Hematopoietic multipotent progenitor cell treated with erythropoietin and hydrocortisone succinate and interleukin-3 and kit ligand, for 4 days (in vitro differentiated cells): ENCODE results near the gene PRKD2.
"Not testable (repeated sequence)": the region's sequence is repeated elsewhere in the genome, so short reads cannot be mapped to it uniquely, and the experiment has no call there.

Experiments
- DNase-seq: peaks from one replicate; pipeline ENCODE4 v3.0.0-alpha.2; 2015

The PRKD2 gene

DNA sequence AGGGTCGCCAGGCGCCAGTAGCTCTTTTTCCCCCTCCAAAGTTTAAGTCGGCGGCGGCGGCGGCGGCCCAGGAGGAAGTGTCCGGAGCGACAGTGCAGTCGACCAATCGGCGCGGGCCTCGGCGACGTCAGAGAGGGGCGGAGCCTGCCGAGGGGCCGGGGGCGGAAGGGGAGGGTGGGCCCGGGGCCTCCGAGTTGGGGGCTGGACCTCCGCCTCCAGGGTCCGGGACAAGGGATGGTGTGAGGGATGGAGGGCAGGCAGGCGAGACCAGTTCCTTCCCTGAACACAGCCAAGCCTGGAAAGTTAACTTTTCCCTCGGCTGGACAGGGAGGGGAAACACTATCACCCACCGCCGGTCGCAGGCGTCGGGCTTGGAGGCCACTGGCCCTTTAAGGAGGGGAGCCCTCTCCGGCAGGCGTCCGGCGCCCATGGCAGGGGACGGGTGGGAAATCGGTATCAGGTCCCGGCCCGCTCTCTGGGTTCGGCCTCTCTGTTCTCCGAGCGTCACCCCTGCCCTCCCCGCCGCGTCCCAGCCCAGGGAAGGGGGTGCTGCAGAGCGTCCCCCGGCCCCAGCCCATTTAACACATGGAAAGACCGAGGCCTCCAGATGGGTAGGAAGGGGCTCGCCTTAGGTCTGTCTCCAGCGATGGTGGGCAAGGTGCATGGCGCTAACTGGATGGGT lies at the start of gene PRKD2:
Gene PRKD2 (minus strand): TSS at position 81 of the 682 bp plus-strand sequence. CDS start 744 bp downstream, outside the sequence.
- DNase-seq = peak; percentile 90

DNA sequence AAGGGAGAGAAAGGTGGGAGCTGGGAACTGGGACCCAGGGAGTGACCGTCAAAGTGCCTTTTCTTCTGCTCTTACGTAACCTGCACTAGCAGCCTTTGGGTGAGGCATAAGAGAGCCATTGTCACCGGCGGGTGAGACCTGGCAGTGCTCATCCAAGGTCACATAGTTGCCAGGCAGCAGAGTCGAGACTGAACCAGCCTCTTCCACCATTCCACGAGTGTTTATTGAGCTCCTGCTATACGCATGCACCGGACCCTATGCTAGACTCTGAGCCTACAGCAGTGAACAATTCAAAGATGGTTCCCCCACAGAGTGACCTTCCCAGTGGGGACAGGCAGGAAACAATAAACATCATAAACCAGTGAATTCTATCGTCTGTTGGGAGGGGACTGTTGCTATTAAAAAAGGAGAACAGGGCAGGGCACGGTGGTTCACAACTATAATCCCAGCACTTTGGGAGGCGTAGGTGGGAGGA lies 47.9 kb upstream of the PRKD2 start:
- DNase-seq = no peak

DNA sequence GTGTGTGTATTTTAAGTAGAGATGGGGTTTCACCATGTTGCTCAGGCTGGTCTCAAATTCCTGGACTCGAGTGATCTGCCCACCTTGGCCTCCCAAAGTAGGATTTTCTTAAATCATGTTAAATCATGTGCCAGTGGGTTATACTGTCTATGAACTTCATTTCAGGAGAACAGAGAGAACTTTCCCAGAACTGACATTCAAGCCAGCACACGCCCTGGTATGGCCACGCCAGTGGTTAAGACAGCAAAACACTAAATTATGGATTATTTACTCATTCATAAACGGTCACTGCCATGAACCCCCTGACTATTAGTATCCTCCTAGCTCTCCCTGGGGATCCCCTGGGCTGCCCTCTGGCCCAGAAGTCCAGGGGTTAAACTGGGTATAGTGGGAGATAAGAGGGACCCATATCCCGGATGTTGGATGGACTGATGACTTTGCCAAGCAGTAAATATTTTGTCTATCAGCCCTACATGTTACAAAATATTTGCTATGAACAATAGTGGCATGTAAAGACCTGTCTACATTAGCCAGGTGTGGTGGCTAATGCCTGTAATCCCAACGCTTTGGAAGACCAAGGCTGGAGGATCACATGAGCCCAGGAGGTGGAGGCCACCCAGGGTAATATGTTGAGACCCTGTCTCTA lies 45.5 kb upstream of the PRKD2 start:
- no peak for DNase-seq

DNA sequence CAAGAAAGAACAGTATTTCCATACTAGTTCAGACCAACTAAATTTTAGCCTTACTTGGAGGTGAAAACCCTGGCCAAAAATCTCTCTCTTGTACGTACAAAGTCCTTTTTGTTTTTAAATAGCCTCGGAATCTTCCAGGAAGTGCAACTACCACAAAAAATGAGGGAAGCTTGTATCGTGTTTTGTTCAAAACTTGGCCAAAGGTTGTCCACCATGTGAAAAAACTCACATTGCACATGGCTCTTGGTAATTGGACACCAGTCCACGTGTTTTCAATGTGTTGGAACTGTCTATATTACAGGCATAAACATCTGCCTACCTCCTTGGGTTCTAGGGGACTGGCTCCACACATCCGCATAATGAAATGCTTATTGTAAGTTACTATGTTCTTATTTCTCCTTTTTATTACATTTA lies 44.5 kb upstream of the PRKD2 start:
- DNase-seq = no peak

DNA sequence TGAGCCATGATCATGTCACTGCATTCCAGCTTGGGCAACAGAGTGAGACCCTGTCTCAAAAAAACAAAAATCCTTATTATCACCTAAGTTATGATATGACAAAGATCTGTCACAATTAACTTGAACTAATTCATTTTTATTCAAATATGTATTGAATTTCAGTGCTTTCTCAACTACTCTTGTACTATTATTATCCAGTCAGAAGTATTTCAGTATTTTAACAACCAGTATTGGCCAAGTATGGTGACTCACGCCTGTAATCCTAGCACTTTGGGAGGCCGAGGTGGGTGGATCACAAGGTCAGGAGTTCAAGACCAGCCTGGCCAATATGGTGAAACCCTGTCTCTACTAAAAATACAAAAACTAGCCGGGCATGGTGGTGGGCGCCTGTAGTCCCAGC lies 44.0 kb upstream of the PRKD2 start:
- DNase-seq = not testable (repeated sequence)

DNA sequence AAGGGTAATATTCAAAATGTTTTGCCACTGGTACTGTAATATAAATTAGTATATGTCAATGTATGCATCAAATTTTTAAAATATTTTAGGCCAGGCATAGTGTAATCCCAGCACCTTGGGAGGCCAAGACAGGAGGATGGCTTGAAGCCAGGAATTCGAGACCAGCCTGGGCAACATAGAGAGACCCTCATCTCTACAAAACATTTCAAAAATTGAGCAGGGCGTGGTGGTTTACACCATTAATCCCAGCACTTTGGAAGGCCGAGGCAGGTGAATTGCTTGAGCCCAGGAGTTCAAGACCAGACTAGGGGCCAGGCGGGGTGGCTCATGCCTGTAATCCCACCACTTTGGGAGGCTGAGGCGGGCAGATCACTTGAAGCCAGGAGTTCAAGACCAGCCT lies 43.4 kb upstream of the PRKD2 start:
- DNase-seq = no peak

DNA sequence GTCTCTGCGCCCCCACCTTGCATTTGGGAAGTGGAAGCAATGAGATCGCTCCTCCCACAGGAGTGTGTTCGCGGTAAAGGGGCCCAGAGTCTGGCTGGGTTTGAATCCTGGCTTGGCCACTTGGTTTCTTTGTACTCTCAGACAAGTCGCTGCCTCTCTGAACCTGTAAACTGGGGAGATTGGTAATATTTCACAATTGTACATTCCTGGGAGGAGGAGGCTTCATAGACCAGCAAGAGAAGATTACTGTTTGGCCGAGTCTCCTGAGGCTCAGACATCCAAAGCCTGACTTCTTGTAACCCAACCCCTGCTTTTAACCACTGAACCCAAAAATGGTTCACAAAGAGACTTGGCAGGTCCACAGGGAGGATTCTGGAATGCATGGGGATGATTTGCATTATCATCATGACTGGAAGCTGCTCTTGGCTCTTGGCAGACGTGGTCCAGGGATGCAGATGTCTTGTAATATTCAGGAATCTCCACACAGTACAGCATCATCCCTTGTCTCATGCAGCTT lies 43.0 kb upstream of the PRKD2 start:
- no peak for DNase-seq

DNA sequence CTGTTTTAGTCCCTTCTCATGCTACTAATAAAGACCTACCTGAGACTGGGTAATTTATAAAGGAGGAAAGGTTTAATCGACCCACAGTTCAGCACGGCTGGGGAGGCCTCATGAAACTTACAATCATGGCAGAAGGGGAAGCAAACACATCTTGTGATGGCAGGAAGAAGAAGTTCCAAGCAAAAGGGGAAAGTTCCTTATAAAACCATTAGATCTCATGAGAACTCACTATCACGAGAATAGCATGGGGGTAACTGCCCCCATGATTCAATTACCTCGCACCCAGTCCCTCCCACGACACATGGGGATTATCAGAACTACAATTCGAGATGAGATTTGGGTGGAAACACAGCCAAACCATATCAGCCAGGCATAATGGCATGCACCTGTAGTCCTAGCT lies 42.3 kb upstream of the PRKD2 start:
- no peak for DNase-seq

DNA sequence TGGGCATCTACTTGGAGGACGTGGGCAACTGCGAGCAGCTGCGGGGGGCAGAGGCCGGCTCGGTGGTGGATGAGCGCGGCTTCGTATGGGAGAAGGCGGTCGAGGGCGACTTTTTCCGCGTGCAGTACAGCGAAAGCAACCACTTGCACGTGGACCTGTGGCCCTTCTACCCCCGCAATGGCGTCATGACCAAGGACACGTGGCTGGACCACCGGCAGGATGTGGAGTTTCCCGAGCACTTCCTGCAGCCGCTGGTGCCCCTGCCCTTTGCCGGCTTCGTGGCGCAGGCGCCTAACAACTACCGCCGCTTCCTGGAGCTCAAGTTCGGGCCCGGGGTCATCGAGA lies 39.6 kb upstream of the PRKD2 start:
- DNase-seq = no peak

DNA sequence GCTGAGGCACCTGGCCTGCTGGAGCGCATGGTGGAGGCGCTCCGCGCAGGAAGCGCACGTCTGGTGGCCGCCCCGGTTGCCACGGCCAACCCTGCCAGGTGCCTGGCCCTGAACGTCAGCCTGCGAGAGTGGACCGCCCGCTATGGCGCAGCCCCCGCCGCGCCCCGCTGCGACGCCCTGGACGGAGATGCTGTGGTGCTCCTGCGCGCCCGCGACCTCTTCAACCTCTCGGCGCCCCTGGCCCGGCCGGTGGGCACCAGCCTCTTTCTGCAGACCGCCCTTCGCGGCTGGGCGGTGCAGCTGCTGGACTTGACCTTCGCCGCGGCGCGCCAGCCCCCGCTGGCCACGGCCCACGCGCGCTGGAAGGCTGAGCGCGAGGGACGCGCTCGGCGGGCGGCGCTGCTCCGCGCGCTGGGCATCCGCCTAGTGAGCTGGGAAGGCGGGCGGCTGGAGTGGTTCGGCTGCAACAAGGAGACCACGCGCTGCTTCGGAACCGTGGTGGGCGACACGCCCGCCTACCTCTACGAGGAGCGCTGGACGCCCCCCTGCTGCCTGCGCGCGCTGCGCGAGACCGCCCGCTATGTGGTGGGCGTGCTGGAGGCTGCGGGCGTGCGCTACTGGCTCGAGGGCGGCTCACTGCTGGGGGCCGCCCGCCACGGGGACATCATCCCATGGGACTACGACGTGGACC lies 39.1 kb upstream of the PRKD2 start:
- DNase-seq = no peak

DNA sequence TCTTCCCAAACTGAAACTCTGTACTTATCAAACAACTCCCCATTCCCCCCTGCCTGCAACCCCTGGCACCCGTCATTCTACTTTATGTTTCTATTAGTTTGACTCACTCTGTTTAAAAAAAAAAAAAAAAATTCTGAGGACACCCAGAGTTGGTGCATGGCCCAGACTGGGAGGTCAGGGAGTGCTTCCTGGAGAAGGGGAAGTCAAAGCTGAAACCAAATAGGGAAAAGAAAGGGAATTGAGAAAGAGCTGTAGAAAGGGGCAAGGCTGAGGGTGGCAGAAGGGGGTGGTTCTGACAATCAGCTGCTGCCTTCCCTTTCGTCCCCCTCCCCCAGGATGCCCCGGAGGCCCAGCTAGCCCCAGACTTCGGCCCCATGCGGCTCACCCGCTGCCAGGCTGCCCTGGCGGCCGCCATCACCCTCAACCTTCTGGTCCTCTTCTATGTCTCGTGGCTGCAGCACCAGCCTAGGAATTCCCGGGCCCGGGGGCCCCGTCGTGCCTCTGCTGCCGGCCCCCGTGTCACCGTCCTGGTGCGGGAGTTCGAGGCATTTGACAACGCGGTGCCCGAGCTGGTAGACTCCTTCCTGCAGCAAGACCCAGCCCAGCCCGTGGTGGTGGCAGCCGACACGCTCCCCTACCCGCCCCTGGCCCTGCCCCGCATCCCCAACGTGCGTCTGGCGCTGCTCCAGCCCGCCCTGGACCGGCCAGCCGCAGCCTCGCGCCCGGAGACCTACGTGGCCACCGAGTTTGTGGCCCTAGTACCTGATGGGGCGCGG lies 38.4 kb upstream of the PRKD2 start:
- no peak for DNase-seq

DNA sequence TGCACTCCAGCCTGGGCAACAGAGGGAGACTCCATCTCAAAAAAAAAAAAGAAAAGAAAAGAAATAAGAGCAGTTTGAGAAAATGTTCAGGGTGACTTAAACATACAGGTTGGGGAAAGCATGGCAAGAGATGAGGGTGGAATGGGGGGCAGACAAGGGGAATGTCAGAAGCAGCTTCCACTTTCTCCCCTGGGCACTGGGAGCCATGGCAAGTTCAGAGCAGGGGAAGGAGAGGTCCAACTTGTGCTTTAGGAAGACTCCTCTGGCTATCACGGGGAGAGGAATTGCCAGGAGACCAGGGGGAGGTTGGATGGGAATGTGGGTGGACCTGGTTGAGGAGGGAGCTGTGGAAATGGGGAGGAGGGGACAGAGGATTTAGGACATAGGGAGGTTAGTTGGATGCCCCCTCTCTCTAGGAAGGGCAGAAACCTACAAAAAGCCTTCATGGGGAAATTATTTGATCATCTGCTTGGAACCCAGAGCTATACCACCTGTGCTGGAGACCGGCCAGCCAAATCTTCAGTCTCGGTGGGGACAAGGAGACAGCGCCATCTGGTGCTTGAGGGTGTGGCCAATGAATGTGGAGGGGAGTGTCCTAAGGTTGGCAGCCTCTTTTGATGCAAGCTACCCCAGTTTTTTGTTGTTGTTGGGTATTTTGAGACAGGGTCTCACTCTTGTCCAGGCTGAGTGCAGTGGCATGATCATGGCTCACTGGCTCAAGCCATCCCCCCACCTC lies 36.7 kb upstream of the PRKD2 start:
- DNase-seq = peak; percentile 85

DNA sequence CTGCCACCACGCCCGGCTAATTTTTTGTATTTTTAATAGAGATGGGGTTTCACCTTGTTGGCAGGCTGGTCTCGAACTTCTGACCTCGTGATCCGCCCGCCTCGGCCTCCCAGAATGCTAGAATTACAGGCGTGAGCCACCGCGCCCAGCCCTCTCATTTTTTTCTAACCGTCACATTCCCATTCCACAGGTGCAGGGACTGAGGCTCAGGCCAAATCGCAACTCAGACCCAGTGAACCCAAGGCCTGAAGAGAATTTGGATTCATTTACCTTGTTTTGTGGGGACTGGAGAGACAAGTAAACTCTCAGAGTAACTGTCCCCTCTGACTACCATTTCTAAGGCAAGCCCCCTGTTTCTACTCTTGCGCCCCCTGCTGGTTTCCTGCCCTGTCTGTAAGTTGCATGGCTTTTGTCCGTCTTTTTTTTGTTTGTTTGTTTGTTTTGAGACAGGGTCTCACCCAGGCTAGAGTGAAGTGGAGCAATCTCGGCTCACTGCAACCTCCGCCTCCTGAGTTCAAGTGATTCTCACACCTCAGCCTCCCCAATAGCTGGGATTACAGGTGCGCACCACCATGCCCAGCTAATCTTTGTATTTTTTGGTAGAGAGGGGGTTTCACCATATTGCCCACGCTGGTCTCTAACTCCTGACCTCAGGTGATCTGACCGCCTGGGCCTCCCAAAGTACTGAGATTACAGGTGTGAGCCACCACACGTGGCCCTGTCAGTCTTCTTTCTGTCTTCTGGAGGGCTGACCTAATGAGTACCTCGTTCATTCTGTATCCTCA lies 31.6 kb upstream of the PRKD2 start:
- DNase-seq = peak; percentile 88

DNA sequence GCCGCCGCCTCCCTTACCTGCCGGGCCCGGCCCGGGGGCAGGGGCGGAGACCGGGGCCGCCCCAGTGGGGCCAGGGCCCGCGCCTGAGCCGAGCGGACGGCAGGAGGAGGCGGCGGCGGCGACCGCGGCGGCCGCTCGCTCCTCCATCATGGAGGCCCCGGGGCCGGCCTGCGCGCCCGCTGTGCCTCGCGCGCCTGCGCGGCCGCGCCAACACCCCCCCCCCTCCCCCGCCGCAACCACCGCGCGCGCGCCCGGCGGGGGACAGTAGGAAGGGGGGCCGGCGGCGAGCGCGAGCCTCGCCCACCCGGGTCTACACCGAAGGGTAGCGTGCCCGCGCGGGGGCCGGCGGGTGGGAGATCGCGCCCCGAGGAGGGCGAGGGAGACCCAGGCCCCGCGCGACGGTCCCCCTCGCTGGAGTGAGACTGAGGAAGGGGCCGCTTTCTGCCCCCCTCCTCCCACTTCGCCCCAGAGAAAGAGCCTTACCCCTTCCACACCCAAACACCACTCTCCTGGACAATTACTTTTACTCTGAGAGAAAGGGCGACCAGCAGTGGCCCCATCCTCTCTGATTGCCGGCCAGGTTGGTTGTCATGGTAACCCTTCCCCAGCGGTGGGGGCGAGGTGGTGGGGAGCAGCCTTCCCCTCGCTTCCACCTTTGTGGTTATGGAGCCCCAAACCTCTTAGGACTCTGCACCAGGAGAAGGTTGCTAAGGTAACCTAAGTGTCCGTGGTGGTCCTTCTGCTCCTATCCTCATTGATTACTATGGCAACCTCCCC lies 29.6 kb upstream of the PRKD2 start, which contains the start of gene STRN4:
Gene STRN4 (minus strand): TSS at position 170 of the 777 bp plus-strand sequence. CDS start 20 bp downstream, at position 150.
- DNase-seq = peak; percentile 81

DNA sequence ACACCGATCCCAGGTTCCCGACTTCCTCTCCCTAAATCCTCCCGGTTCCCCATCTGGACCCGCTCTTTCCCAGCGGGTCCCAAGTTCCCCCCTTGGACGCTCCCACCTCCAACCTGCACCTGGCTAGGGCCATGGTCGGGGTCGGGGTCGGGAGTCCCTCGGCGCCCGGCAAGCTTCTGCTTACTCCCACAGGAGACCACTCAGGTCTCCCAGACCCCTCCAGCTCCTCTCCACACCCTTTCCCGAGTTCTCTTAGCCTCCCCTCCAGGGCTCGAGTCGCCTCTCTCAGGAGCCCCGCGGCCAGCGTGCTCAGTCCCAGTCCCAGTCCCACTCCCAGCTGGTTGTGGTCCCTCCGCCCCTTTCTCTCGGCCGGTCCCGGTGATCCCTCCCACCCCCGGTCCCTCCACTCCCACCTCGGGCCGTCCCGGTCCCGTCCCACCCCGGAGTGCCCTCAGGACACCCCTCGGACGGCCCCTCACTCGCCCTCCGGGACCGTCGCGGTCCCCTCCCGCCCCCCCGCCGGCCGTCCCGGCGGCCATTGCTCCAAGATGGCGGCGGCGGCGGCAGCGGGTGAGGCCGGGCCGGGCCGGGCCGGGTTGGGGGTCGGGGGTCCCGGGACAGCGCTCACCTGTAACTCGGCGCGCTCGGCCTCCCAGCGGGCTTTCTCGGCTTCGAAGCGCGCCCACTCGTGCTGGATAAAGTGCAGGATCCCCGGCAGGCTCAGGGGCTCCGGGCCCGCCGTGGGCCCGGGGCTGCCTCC lies 28.8 kb upstream of the PRKD2 start, which contains the start of gene FKRP:
Gene FKRP (plus strand): TSS at position 537 of the 760 bp plus-strand sequence. CDS start 9,394 bp downstream, outside the sequence.
- peak; percentile 47 for DNase-seq

DNA sequence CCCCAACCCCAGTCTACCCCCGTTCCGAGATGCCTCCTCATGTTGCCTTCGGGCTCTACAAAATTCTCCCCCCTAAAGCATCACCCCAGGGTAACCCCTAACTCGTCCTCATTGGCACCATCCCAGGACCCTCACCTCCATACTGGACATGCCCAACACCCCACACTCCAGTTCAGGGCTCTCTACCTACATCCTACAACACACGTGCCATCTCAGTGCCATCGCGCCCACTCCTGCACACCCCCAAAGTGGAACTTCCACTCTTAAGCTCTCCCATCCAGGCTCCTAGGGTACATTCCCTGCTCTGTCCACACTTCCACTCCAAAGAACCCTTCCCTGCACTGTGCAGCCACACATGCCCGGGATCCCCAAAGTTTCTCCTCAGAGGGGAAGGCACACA lies 28.1 kb upstream of the PRKD2 start:
- DNase-seq = no peak

DNA sequence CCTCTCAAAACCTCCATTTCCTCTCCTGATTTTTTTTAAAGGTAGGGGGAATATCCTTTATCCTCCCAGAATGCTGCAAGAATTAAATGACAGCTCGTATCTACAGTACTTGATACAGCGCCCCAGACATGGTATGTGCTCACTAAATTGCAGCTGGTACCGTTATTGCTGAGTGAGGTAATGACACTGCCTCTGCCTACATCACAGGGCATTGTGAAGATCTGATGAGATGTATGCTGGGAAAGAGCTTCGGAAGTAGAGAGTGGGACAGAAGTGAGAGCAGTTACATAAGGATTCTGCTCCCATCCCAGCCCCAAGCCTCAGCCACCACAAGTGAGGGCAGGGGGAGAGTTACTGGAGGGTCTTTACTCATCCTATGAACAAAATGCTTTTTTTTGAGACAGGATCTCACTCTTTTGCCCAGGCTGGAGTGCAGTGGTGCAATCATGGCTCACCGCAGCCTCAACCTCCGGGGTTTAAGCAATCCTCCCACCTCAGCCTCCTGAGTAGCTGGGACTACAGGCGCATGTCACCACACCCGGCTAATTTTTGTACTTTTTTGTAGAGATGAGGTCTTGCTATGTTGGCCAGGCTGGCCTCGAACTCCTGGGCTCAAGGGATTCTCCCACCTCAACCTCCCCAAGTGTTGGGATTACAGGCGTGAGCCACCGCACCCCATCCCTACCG lies 27.2 kb upstream of the PRKD2 start:
- no peak for DNase-seq

DNA sequence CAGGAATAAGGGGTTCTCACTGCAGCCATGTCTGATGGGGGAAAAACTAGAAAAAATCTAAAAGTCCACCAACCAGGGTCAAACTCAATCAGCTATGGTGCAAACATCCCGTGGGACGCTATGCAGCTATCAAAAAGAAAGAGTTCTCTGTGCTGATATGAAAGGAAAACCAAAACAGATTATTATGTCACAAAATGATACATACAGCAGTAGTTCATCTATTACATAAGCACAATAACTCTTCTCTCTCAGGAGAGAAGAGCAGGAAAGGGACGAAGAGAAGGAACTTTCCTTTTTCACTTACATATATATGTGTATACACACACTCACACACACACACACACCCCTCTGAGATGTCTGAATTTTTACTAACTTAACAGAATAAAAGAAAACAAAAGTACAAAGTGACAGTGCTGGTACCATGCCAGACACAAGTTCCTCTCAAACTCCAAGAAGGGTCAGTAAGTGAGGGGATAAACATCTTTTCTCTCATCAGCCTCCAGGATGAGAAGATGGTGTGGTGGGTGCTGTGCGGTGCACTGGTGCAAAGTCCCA lies 26.1 kb upstream of the PRKD2 start:
- DNase-seq = no peak

DNA sequence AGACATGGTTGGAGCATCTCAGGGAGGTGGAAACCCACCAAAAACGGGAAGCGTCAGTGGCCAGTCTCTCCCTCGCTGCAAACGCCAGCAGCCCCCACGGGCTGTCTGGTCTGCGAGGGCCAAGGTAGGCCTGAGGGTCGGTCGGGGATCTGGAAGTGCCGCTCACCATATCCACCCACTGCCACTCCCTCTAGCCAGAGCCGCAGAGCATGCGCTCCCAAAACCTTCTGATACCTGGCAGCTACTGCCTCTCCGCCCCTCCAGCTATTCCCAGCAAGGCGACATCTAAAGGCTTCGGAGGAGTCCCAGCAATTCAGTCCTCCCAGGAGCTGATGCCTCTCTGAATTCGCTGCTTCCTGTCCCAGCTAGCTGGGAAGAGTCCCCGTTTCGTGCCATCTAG lies 24.5 kb upstream of the PRKD2 start:
- DNase-seq = no peak
